T-helper 1 cell (primary cell): ENCODE results near the gene PIEZO1.
A peak's percentile ranks its signal among the peaks of the same experiment; 100 is the strongest.

Source experiments
- DNase-seq, 5 donors: peaks; one replicate each; pipeline ENCODE4 v3.0.0-alpha.2; 2012 to 2020

PIEZO1 gene

DNA sequence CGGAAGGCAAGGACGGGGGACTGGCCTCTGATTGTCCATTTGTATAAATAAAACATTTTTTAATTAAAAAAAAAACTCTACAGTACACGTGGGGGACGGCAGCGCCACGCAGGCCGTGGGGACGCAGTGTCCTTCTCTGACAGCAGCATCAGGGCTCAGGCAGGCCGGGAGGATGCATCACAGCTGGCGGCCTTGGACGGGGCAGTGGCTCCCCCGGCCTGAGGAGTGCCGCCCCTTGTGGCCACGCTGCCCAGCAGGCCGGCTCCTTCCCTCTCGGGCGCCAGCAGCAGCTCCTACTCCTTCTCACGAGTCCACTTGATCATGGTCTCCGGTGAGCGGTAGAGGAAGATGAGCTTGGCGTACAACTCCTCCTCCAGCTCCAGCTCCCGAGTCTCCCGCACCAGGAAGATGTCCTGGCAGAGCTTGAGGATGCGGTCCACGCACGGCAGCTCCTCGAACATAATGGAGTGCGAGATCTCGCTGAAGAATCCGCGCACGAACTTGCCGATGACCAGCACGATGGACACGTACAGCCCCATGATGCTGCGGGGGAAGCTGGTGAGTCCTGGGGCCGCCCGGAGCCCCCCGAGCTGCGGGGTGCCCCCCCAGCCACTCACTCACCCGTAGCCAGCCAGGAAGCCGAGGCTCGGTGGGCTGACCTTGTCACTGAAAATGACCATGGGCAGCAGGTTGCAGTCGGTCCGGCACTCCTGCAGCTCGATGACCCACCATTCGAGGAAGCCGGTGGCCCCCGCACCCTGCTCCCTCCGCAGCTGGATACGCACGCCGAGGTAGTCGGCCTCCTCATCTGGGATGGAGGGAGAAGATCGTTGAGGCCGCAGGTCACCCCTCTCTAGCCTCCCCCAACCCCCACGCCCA is 69.5 kb downstream of the PIEZO1 start:
- DNase-seq: no peak

- DNase-seq: no peak
Measured at GRCh38 chr16:88714420-88715302, 70.4 kb downstream of the PIEZO1 start.

- no peak for DNase-seq
Measured at GRCh38 chr16:88713568-88714419, 71.2 kb downstream of the PIEZO1 start.

- no peak for DNase-seq
Measured at GRCh38 chr16:88713054-88713453, 72.0 kb downstream of the PIEZO1 start.

GRCh38 chr16:88712362-88712979 is 72.5 kb downstream of the PIEZO1 start:
- no peak for DNase-seq

DNA sequence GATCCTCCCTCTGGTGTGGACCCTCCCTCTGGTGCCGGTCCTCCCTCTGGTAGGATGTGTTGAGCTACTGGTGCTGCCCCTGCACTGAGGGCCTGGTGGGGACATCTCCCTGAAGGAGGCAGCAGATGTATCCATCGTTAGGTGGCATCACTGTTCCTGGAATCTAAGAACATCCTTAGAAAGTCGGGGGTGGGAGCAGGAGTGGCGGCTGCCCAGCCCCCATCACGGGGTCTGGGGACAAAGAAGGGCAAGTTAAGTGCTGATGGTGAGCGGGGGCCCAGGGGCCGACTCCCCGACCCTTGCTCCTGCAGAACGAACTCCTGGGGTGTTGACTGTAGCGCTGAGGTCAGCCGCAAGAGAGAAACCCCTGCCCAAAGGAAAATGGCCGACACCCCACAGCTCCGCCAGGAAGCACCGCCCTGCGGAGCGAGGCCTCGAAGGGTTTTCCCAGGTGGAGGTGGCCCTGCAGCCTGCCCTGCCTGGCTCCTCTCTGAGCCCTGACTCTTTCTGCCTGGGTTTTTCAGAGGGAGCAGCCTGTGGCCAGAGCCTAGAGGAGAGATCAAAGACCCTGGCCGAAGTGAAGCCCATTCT is 73.2 kb downstream of the PIEZO1 start:
- no peak for DNase-seq

GRCh38 chr16:88710556-88710955 is 74.5 kb downstream of the PIEZO1 start:
- no peak for DNase-seq

DNA sequence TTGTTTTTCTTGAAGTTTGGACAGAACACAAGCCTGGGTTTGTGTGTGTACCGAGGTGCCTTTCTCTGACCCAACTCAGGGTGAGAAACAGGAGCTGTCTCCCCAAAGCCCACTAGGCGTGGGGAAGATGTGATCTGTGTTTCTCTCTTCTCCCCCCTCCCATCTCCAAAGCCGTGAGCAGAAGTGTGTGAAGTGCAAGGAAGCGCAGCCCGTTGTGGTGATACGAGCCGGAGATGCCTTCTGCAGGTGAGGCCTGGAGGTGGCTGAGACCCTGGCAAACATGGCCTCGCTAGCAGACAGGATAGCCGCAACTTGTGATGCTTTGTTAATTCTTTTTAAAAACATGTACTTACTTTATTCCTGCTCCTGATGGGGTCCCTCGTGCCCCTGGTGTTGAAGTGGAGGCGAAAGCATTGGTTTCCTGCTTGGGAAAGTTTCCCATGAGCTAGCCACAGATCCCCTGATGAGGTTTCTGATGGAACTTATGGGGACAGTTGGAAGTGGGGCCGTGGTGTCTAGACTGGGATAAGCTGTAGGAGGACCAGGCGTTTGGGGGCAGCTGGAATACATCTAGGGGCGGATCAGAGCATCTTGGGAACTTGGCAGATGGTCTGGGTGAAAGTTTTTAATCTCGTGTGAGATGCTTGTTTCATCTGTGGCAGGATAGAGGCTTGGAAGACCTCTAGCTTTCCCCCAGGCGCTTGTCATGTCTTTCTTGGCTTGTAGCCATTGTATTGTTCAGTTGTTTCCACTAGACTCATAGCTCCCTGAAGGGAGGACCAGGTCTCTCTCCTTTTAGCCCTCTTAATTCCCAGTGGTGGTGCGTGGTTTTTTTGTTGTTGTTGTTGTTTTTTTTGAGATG is 77.8 kb downstream of the PIEZO1 start:
- DNase-seq: no peak

DNA sequence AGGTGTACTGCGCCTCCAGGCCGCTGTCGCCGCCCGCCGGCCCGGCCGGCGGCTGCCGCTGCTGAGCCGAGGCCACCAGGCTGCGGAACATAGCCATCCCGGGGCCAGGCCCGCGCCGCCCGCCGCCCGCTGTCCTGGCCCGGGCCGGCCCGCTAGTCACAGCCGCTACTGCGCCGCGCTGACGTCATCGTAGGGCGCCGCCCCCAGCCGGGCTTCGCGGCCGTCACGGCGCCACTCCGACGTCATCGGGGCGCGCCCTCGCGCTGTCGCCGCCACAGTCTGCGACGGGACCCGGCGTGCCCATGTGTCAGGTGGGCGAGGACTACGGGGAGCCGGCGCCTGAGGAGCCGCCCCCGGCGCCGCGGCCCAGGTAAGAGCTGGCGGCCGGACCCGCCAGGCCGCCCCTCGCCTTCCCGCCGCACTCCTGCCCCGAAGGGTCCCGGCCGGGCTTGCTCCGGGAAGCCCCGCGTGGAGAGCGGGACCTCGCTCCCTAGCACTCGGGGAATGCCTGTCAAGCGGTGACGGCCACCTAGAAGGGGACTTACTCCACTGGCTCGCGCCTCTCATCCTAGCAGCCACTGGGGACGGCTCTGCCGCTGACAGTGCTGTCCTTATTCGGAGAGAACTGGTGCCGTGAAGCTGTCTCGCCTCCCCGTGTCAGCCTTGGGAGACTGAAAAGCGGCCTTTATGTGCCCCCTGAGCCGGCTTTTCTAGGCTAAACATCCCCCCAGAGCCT is 78.6 kb downstream of the PIEZO1 start, which contains the start of the genes CTU2 and RNF166:
TSS of gene CTU2 (plus strand) at position 275 of the 736 bp plus-strand sequence. CDS start at position 303, 28 bp downstream.
TSS of gene RNF166 (minus strand) at position 180 of the 736 bp plus-strand sequence. CDS start at position 97, 83 bp downstream.
- peak; percentile 83 to 95 (median 88) for DNase-seq

DNA sequence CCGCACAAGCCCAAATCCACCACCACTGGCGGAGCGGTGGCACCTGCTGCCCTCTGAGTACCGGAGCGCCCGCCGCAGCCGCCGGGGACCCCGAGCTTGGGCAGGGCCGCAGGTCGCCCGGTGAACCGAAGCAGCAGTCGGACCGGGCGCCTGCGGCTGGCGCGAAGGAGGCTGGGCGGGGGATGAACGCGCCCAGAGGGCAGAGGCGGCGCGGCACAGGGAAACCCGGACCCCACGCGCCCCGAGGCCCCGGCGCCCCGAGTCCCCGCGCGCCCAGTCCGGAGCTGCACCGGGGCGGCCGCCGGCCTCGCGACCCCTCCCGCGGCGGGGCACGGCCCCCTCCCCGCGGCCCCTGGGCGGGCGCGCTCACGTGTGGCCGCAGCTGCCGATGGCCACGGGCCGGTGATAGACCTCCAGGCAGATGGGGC is 79.2 kb downstream of the PIEZO1 start:
- no peak for DNase-seq

DNA sequence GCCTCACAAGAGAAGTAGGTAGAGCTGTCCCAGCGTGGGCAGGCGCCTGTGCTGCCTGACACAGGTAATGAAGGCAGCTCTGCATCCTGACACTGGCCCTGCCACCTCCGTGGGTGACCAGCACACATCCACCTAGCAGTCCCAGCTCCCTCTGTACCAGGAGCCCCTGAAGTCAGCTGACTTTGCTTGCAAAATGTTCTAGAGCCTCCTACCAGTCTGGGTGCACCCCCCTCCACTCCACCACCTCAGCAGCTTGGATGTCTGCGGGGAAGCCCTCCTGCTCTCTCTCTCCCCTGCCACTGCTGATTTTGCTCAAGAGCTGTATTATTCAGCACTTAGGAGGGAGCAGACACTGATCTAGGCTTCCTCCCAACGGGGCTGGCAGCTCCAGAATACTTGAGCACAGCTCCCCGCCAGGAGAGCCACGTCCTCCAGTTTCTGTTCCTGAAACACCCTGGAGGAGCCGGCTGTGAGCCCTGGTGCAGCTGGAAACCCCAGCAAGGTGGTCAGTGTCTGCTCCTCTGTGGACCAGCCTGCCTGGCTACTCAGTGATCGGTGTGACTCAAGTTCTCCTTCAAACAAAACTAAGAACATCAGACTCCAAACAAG is 79.8 kb downstream of the PIEZO1 start:
- peak in 2 of 5 donors; percentile 37 to 40 for DNase-seq

DNA sequence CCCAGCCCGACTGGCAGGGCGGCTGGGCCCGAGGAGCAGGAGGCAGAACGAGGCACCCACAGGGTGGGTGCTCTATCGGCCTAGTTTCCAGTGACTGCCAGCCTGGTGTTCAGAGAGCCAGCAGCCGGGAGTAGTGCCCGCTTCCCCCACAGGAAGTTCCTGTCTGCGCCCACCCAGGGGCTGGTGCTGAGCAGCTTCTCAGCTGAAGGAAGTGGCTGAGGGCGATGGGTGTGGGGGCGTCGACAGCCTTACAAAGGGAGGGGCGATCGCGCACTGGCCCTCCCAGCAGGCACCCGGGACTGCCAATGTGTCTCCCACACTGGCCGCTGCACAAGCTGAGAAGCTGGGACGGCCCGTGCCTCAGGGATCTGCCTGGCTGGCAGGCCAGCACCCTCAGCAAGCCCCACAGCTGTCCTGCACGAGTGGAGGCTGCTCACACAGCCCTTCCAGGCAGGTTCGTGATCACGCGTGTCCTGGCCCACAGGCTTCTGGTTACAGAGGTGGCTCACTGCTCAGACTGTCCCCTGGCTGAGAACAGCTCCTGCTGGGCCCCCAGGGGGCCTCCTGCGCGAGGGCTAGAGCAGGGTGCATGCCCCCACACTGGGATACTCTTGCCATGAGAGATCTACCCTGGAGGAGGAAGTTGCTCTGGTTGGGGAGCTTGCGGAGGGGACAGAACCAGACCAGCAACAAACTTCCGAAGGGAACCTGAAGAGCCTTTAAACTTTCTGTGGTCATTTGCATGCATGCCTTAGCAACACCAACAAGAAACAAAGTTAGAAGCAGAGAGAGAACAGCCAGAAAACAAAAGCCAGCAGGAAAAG is 81.3 kb downstream of the PIEZO1 start:
- peak; percentile 51 to 83 (median 52) for DNase-seq

DNA sequence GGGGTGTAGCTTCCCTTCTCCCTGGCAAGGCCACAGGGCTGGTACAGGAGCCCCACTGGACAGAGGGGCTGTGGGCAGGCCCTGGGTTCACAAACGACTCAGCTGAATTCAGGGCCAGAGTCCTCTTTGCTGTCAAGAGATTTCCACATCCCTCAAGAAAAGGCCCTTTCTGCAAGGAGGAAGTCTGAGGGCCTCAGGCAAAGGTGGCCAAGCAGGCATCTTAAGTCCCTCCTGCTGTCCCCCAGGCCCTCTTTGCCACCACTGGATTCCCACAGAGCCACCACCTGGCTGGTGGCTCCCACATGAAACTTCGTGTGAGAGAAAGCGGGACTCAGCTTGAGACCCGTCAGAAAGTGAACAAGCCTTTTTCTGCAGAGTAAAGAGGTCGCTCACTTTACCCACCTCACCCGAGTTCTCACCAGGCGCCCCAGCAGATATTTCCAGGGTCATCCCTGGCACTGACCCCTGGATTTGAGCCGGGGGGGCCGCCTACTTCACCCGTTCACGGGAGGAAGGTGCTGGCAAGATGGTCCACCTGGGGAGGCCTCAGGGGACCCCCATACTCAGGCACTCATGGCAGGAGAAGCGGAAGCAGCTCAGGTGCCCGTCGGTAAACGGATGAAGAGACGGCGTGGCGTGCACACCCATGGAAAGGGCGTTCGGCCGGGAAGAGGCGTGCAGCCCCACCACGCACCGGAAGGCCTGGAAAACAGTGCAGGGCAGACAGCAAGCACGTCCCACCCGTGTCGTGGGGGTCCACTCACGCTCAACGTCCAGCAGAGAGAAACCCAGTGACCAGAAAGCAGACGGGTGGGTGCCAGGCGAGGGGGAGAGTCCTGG is 82.4 kb downstream of the PIEZO1 start:
- DNase-seq: peak in 1 of 5 donors; percentile 30

DNA sequence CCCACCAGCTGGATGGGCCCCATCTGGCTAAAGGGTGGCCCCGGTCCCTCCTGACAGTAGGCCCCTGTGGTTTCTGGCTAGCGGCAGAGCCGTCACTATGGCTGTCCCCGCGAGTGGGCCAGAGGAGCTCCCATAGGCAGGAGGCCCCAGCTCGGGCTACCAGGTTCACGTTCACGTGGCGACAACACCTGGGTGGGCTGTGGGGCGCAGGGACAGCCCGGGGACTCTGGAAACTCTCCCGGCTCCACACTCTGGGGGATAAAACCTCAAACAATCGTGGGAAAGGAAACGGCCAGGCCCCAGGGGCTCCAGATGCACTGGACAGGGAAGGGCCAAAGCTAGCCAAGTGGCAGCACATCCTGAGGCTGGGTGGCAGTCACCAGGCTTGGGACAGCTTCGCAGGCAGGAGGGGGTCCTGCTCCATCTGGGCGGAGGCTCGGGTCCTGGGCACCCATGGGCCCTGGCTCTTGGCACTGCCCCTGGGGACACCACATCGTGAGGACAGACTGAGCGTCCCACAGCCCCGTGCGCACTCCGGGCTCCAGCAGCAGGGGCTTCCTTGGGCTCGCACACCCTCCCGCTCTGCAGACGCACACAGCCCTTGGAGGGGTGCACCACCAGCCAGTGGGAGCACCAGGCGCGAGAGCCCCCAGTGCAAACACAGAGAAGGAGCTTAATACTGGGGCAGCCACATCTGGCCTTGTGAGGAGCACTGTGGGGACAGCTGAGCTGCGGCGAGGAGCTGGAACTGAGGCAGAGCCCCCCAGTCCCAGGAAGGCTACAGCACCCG is 83.2 kb downstream of the PIEZO1 start:
- DNase-seq: no peak

GRCh38 chr16:88700636-88701482 is 84.2 kb downstream of the PIEZO1 start:
- peak; percentile 92 to 96 (median 93) for DNase-seq

GRCh38 chr16:88700322-88700635 is 84.7 kb downstream of the PIEZO1 start:
- no peak for DNase-seq
